ENCODE results near the gene KSR2. TPM values are rescaled to one million over a fixed set of nuclear protein-coding genes. Genes with fewer than 3 reads are reported as not detected.

Gene KSR2
- total RNA-seq, 1 donor from 2014 or later, result not detected

GRCh38 chr12:117832459-117833457 lies 136.0 kb downstream of the KSR2 start:
- Histone ChIP-seq H3K4me3 (no peak overlapping the region), H3K4me1 (peaks cover 6% of the 10 kb centered on the region)
- intact Hi-C loops (cut with micrococcal nuclease), result no loop called here

GRCh38 chr12:117830471-117830870 lies 138.3 kb downstream of the KSR2 start:
- Histone ChIP-seq H3K27ac (replicated peaks) (no peak overlapping the region), H3K27me3 (ENCODE audit: low read depth) (peaks cover 46% of the 10 kb centered on the region), H3K36me3 (no peaks in the 10 kb centered on the region), H3K4me1 (no peaks in the 10 kb centered on the region), H3K4me3 (no peak overlapping the region), H3K9me3 (replicated peaks) (peaks cover 21% of the 10 kb centered on the region)
- DNase-seq, result no peak
- no peak for TF ChIP-seq CTCF (IDR thresholded peaks at IDR 0.05; ENCODE audit: borderline replicate concordance)
- intact Hi-C loops (cut with micrococcal nuclease), result no loop called here

More at GRCh38 chr12:117832459-117833457, 136.0 kb downstream of the KSR2 start:
- TF ChIP-seq CTCF (IDR thresholded peaks at IDR 0.05; ENCODE audit: borderline replicate concordance), result no peak
- Histone ChIP-seq H3K27ac (replicated peaks) (no peak overlapping the region), H3K9me3 (replicated peaks) (peaks cover 21% of the 10 kb centered on the region), H3K27me3 (ENCODE audit: low read depth) (peaks cover 69% of the 10 kb centered on the region), H3K36me3 (no peaks in the 10 kb centered on the region)
- no peak for DNase-seq

DNA sequence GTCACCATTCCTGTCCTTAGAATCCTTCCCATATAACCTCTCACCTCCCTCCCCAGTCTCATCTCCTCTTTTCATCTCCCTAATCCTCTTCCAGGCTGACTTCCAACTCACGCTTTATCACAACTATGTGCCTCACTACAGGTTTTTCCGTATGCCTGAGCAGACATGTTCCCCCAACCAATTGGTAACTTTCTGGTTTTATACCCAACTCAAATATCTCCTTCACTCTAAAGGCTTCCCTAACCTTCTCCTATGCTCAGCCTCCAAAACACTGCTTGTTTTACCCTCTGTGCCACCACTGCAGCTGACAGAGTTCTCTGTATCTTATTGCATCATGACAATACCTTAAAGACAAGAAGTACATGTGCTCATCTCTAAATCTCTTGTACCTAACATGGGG lies 139.7 kb downstream of the KSR2 start:
- no peak for TF ChIP-seq CTCF (IDR thresholded peaks at IDR 0.05; ENCODE audit: borderline replicate concordance)
- Histone ChIP-seq H3K4me3 (no peak overlapping the region), H3K27ac (replicated peaks) (no peak overlapping the region), H3K36me3 (no peaks in the 10 kb centered on the region), H3K27me3 (ENCODE audit: low read depth) (peaks cover 32% of the 10 kb centered on the region), H3K9me3 (replicated peaks) (peaks cover 21% of the 10 kb centered on the region), H3K4me1 (no peaks in the 10 kb centered on the region)
- intact Hi-C loops (cut with micrococcal nuclease), result no loop called here
- no peak for DNase-seq

- no peak for DNase-seq
- Histone ChIP-seq H3K27me3 (ENCODE audit: low read depth) (peaks cover 31% of the 10 kb centered on the region), H3K9me3 (replicated peaks) (peaks cover 21% of the 10 kb centered on the region), H3K4me1 (no peaks in the 10 kb centered on the region), H3K36me3 (no peaks in the 10 kb centered on the region), H3K27ac (replicated peaks) (no peak overlapping the region), H3K4me3 (no peak overlapping the region)
- intact Hi-C loops (cut with micrococcal nuclease), result no loop called here
- no peak for TF ChIP-seq CTCF (IDR thresholded peaks at IDR 0.05; ENCODE audit: borderline replicate concordance)
These were observed 141.1 kb downstream of the KSR2 start for GRCh38 chr12:117827660-117828059.

GRCh38 chr12:117825827-117826226 lies 143.0 kb downstream of the KSR2 start:
- no peak for DNase-seq
- intact Hi-C loops (cut with micrococcal nuclease), result no loop called here

More at GRCh38 chr12:117825827-117826226, 143.0 kb downstream of the KSR2 start:
- no peak overlapping the region for H3K27ac ChIP-seq (replicated peaks)
- no peaks in the 10 kb centered on the region for H3K36me3 ChIP-seq
- no peak for TF ChIP-seq CTCF (IDR thresholded peaks at IDR 0.05; ENCODE audit: borderline replicate concordance)
- H3K9me3 ChIP-seq (replicated peaks), result peaks cover 21% of the 10 kb centered on the region
- H3K4me1 ChIP-seq, result no peaks in the 10 kb centered on the region
- H3K27me3 ChIP-seq (ENCODE audit: low read depth), result peaks cover 49% of the 10 kb centered on the region
- H3K4me3 ChIP-seq, result no peak overlapping the region
